Measurements from ENCODE around the gene NRXN3. TPM values are rescaled to one million over a fixed set of nuclear protein-coding genes. Genes with fewer than 3 reads are reported as not detected.

NRXN3 gene
- total RNA-seq, 2 donors from 2014 or later = 1.2 to 7.8 TPM

DNA sequence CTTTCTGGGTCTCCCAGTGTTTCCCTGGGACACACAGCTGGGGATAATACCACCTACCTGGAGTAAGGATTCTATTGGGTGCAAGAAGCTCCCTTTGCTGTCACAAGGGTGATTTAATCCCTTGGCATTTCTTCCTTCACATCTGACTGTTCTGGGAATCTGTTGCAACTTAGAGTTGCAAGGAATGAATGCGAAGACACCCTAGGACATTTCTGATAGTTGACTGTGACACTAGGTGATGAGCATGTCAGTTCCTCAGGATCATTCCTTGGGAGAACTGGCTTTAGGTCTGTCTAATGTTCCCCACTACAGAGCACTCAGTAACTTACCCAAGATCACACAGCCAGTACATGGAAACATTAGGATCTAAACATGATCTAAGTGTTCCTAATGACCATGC lies 593.6 kb downstream of the NRXN3 start:
- no peak overlapping the region for H3K27ac ChIP-seq
- H3K36me3 ChIP-seq = no peaks in the 10 kb centered on the region
- intact Hi-C loops (cut with DNase I) = no loop called here
- DNase-seq = no peak
- no peaks in the 10 kb centered on the region for H3K4me1 ChIP-seq
- TF ChIP-seq, protein P1, sequence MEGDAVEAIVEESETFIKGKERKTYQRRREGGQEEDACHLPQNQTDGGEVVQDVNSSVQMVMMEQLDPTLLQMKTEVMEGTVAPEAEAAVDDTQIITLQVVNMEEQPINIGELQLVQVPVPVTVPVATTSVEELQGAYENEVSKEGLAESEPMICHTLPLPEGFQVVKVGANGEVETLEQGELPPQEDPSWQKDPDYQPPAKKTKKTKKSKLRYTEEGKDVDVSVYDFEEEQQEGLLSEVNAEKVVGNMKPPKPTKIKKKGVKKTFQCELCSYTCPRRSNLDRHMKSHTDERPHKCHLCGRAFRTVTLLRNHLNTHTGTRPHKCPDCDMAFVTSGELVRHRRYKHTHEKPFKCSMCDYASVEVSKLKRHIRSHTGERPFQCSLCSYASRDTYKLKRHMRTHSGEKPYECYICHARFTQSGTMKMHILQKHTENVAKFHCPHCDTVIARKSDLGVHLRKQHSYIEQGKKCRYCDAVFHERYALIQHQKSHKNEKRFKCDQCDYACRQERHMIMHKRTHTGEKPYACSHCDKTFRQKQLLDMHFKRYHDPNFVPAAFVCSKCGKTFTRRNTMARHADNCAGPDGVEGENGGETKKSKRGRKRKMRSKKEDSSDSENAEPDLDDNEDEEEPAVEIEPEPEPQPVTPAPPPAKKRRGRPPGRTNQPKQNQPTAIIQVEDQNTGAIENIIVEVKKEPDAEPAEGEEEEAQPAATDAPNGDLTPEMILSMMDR (IDR thresholded peaks at IDR 0.05) = no peak
- H3K27me3 ChIP-seq = no peaks in the 10 kb centered on the region
- H3K4me3 ChIP-seq = no peak overlapping the region
- H3K9me3 ChIP-seq = no peaks in the 10 kb centered on the region
- no peak overlapping the region for H3K9ac ChIP-seq (ENCODE audit: low read depth in 2 of 2, low read length in 2 of 2)

DNA sequence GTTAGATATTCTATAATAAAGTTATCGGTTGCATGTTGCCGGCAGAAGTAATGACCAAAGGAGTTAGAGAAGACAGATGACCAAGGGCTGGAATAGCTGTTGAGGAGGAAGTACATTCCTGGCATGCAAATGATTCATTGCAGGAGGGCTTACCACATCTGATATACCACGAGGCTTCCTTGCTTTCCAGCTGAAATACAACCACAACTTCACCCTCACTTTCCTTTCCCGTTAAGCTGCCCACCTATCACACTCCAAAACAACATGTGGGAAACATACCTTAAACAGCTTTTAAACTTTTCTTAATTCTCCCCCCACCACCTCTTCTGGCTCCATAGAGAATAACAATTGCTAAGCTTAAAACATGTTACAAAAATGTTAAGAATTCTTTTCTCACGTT lies 594.1 kb downstream of the NRXN3 start:
- DNase-seq = no peak
- Histone ChIP-seq H3K36me3 (no peaks in the 10 kb centered on the region), H3K4me1 (no peaks in the 10 kb centered on the region), H3K9me3 (no peaks in the 10 kb centered on the region), H3K27ac (no peak overlapping the region), H3K4me3 (no peak overlapping the region), H3K27me3 (no peaks in the 10 kb centered on the region), H3K9ac (ENCODE audit: low read depth in 2 of 2, low read length in 2 of 2) (no peak overlapping the region)
- intact Hi-C loops (cut with DNase I) = no loop called here
- TF ChIP-seq, protein P1 (IDR thresholded peaks at IDR 0.05) = no peak

DNA sequence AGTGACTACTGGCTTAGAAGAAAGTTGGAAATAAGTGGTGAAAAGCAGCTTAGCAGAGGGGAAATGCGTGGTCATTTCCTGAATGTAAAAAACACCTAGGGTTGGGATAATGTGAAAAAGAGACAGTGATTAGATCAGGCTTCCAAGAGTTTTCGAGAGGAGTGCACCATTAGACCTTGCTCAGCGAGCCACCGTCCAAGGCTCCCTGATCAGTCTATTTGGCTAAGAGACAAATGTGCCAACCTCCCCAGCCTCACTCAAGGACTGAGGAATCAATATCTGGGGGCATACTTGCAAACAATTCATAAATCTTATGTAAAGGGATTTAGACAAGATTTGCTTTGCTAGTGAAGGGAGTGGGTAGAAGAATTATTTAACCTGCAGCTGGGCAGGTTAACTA lies 594.5 kb downstream of the NRXN3 start:
- intact Hi-C loops (cut with DNase I) = no loop called here
- Histone ChIP-seq H3K36me3 (no peaks in the 10 kb centered on the region), H3K27me3 (no peaks in the 10 kb centered on the region), H3K4me1 (no peaks in the 10 kb centered on the region), H3K4me3 (no peak overlapping the region), H3K9me3 (no peaks in the 10 kb centered on the region), H3K27ac (no peak overlapping the region), H3K9ac (ENCODE audit: low read depth in 2 of 2, low read length in 2 of 2) (no peak overlapping the region)
- DNase-seq = no peak
- TF ChIP-seq, protein P1 (IDR thresholded peaks at IDR 0.05) = no peak

DNA sequence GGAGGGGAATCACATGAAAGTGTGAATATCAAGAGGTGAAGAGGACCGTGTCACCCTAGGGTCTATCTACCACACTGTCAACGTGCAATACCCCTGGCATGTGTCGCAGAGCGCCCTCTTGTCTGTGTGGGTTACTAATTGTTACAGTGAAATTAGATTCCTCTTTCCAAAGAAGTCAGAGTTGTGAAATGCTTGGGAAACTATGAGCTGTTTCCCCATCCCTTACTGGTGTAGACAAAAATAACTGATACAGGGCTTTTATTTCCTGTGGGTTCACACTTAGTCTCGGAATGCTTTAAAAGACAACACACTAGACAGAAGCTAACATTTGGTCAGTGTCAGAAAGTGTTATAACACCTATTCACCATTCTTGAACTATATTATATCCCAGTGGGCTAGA lies 597.3 kb downstream of the NRXN3 start:
- DNase-seq = no peak
- Histone ChIP-seq H3K4me3 (no peak overlapping the region), H3K9me3 (no peaks in the 10 kb centered on the region), H3K4me1 (no peaks in the 10 kb centered on the region), H3K9ac (ENCODE audit: low read depth in 2 of 2, low read length in 2 of 2) (no peak overlapping the region), H3K27ac (no peak overlapping the region), H3K36me3 (no peaks in the 10 kb centered on the region), H3K27me3 (no peaks in the 10 kb centered on the region)
- intact Hi-C loops (cut with DNase I) = no loop called here
- TF ChIP-seq, protein P1 (IDR thresholded peaks at IDR 0.05) = no peak

DNA sequence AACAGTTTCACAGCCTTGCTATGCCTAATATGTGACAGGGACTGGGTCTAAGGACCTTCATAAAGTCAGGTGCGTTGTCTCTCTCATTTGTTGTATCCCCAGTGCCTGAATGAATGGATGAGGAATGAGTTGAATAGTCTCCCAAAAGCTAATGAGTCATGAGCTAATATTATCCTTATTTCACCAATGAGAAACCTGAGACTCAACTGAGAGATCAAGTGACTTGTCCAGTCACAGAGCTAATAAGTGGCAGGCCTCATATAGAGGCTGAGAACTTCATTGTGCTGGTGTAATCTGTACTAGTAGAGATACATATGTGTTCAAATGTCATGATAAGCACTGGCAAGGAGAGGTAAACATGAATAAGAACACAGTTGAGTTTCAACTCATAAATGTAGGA lies 612.4 kb downstream of the NRXN3 start:
- Histone ChIP-seq H3K9me3 (no peaks in the 10 kb centered on the region), H3K9ac (ENCODE audit: low read depth in 2 of 2, low read length in 2 of 2) (no peak overlapping the region), H3K27me3 (no peaks in the 10 kb centered on the region), H3K36me3 (no peaks in the 10 kb centered on the region), H3K4me3 (no peak overlapping the region), H3K27ac (no peak overlapping the region), H3K4me1 (no peaks in the 10 kb centered on the region)
- no peak for DNase-seq
- TF ChIP-seq, protein P1 (IDR thresholded peaks at IDR 0.05) = no peak
- intact Hi-C loops (cut with DNase I) = no loop called here

DNA sequence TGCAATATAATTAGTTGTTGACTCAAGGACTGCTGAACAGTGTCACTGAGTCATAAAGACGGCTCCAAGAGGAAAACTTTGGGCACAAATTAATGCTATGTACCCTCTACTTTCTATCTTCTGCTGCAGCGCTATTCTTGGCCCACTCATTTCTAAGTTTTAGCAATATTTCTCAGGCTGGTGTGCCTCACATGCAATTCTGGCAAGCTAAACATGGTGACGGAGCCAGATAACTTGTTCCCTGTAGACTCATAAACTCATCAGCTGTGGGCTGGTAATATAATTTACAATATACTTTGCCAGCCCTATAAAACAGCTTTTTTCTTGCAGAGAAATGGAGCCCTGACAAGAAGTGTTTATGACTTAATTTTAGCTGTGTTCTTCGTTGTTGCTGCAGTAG lies 615.1 kb downstream of the NRXN3 start:
- TF ChIP-seq, protein P1 (IDR thresholded peaks at IDR 0.05) = no peak
- Histone ChIP-seq H3K27me3 (no peaks in the 10 kb centered on the region), H3K9ac (ENCODE audit: low read depth in 2 of 2, low read length in 2 of 2) (no peak overlapping the region), H3K27ac (no peak overlapping the region), H3K9me3 (no peaks in the 10 kb centered on the region), H3K4me1 (no peaks in the 10 kb centered on the region), H3K36me3 (no peaks in the 10 kb centered on the region), H3K4me3 (no peak overlapping the region)
- no peak for DNase-seq
- intact Hi-C loops (cut with DNase I) = no loop called here

Data from colonic mucosa (tissue), 4 donors.